Activated CD4-positive, alpha-beta T cell treated with anti-CD3 and anti-CD28 coated beads, Interleukin-2, amount 50 U/mL, for 24 hours (primary cell): ENCODE data around the gene JAK1.
"Not testable (repeated sequence)": the region's sequence is repeated elsewhere in the genome, so short reads cannot be mapped to it uniquely, and the experiment has no call there.

Experiments
- DNase-seq, 2 donors: peaks; one replicate each; pipeline ENCODE4 v3.0.0-alpha.2; 2020; ENCODE audit warnings: low read depth in 1 of 2, low spot score in 1 of 2

The JAK1 gene

GRCh38 chr1:64922336-64922735 is 44.0 kb downstream of the JAK1 start:
- no peak for DNase-seq

GRCh38 chr1:64921771-64922170 is 44.6 kb downstream of the JAK1 start:
- no peak for DNase-seq

DNA sequence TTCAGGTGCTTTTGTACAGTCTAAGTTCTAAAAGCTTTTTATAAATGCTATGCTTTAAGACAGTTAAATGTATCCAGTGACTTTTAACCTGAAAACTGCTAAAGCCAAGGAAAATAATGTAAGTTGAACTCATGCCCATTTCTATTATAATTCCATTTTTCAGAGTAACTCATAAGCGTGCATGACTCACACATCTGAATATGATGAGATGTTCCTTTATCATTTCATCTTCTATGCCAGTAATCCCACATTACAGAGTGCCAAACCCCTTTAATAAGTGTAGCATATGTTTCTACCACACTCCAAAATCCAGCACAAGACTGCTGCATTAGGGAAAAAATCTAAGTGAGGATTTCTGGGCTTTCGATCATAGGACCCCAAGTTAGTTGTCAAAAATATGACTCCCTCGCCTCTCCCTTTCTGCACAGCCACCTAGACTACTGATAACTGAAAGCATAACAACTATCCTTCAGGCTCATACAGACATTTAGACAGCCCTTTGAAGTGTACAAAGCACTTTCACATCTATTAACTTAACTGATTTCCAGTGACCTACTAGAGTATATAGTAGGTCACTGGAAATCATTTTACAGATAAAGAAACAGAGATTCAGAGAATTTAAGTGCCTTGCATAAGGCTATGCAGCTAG is 45.3 kb downstream of the JAK1 start:
- no peak for DNase-seq

- DNase-seq, result not testable (repeated sequence)
These were observed 47.2 kb downstream of the JAK1 start for GRCh38 chr1:64919120-64919519.

DNA sequence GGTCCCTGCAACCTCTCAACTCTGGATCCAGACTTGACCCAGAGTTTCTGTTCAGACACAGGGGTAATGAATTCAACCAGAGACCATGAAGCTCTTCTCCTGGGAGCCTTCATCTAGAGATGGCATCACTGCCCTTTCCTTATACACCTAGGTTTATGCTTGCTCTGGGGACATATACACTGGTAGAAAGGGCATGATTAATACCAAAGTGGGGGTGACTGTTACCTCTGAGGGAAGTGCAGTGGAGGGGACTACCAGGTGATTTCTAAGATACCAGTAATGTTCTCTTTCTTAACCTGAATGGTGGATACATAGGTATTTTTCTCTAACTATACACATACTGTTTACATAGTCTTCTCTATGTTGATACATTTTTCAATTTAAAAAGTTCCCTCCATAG is 48.4 kb downstream of the JAK1 start:
- DNase-seq, result no peak

DNA sequence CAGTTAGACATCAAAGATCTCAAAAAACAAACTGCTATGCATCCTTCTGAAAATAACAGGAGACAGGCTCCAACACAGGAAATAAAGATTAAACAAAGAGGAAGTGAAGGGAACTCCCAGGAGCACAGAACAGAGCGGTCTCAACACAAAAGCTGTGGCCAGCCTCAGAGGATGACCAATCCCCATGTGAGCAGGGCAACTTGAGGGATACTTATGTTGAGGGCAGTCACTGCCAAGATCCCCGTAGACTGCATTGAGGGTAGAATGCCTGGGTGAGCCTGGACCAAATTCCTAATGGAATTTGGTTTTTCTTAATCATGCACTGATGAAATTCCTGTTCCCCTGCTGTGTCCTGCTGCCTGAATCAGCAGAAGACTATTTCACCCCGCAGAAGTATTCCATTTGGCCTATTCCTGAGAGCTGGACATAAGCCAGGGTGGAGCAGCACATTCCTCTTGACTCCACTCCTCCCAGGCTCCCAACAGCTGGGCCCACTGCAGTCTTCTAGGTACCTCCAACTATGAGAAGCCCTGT is 49.0 kb downstream of the JAK1 start:
- DNase-seq, result no peak

DNA sequence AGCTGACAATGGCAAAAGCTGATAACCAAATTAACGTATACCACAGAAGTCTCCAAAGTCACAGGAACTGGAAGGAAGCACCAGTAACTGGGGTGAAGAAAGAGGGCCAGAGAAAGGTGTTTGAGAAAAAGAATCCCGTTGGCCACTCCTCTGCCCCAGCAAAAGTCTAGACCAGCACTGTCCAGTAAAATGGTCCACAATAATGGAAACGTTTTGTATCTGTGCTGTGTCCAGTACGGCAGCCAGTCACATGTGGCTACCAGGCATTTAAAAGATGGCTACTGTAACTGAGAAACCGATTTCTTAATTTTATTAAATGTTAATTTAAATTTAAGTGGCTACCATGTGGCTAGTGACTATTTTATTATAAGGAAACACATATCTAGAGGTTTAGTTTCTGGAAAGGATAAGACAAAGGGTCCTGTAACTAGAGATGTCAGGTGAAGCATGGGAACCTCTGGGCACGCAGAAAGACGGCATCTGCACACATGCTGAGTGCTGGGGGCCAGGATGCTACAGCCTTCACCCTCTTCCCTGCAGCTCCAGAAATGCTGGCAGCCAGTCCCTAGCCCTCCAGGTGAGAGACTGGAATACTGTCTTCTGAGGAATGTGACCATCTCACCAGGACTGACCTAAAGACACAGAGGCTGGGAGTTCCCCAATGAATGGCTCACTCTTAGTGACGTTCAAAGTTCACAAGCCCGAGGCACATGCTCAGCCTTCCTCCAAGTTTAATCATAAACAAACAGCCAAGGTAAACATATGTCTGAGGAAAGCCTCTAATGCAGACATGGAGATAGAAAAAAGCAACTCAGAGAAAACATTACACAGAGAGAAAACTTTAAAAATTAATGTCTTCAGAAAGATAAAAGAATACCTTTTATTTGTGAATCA is 50.7 kb downstream of the JAK1 start:
- no peak for DNase-seq

- no peak for DNase-seq
These were observed 52.9 kb downstream of the JAK1 start for GRCh38 chr1:64913361-64914015.

- no peak for DNase-seq
These were observed 54.2 kb downstream of the JAK1 start for GRCh38 chr1:64912191-64912590.

DNA sequence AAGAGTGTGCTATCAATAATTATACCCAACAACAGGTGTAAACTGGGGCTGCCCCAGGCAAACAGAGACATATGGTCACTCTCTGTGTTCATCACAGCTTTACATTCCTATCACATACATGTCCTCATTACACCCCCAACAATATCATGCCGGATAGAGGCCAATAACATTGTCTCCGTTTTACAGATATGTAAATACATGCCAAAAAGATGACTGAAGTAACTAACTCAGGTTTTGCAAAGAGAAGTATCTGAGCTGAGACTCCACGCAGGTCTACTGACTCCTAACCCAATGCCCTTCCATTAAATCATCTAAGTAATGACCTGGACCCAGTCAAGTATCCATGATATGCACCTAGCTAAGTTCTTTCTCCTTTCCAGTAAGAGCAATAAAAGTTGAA is 55.0 kb downstream of the JAK1 start:
- DNase-seq, result no peak

GRCh38 chr1:64909031-64909430 is 57.3 kb downstream of the JAK1 start:
- no peak for DNase-seq

DNA sequence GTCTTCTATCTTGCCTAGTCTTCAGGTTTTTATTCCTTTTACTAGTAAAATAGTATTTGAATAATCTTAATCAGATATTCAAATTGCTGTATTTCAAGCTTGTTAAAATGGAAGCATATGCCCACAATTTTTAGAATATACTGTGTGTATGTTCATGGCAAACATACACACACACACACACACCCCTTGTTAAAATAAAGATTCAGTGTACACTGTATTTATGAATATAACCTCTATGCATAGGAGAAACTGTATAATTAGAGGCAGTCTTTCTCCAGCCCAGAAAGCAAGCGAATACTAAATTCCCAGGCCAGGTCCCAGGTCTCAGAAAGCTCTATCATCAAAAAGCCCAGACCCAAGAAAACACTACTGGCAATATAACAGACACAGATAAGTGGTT is 57.8 kb downstream of the JAK1 start:
- DNase-seq, result no peak

DNA sequence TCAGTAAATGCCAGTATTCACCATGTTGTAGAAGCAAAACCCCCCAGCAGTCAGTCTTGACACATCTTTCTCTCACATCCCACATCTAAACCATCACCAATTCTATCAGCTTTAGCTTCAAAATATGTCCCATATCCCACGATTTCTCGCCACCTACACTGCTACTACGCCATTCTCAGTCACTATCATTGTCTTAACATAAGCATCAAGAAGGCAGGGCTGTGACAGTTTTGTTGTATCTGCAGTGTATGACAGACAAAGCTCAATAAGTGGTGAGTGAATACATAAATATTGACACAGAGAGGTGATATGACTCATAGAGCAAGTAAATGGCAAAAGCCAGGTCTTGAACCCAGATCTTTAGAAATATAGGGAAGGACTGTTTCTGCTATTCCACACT is 59.9 kb downstream of the JAK1 start:
- peak in 1 of 2 donors; percentile 34 for DNase-seq

DNA sequence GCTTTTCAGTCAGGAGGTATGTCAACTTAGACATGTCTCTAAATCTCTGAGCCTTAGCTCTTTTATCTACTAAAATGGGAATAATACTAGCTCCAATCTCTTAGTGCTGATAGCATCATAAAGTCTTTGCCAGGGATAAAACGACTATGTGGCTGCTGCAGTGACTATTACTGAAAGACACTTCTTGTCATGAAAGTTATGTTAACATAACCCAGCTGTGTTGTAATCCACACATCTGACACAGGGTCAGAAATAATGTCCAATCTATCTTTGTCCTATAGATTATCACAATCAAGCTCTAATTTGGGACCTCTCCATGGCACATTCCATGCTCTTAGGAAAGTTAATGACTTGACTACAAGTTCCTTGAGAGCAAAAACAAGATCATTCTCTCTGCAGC is 62.8 kb downstream of the JAK1 start:
- no peak for DNase-seq

GRCh38 chr1:64901663-64902062 is 64.7 kb downstream of the JAK1 start:
- no peak for DNase-seq

DNA sequence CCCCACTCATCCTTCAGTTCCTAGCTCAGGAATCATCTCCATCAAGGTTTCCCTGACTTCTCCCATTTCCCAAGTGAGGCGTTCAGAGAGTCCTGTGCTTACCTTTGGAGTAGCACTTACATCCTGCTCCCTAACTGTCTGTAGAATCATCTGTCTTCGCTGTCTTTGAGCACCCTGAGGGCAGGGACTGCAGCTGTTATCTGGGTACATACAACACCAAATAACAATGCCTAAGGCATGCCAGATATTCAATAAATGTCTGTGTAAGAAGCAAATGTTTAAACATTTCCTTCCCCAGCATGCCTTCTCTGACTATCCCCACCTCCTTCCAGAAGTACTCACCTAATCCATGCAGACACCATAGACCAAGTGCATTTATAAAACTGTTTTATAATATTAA is 65.4 kb downstream of the JAK1 start:
- no peak for DNase-seq

DNA sequence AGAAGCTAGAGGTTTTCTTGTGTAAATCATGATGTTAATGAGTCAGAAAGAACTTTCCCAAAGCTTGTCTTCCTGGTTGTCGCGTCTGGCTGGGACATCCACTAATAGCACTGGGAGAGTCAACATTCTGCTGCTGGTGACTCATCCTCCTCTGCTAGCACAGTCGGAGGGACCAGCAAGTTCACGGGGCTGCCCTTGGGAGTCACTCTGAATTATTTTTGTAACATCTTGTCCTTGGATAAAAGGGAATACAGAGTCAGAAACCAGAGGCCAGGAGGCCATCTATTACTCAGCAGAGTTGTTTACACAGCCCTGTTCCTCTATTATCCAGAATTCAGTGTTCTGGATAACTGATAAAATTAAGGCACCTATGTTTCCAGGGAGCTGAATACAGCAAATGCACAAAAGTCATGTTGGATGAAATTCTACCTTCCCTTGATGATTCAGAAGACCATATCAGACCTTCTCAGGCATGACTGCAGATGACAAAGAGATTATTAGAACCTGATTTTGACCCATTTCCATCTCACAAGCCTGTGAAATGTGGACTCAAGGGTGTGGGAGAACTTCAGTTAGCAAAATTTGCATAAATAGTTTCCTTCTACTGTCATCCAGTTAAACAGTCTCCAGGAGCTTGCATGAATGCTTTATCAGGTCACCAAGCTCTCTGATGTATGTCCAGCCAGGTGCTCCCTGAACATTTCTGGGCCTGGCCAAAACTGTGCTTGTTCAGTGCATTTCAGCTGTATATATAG is 68.1 kb downstream of the JAK1 start:
- DNase-seq, result no peak

GRCh38 chr1:64896551-64896950 is 69.8 kb downstream of the JAK1 start:
- no peak for DNase-seq

DNA sequence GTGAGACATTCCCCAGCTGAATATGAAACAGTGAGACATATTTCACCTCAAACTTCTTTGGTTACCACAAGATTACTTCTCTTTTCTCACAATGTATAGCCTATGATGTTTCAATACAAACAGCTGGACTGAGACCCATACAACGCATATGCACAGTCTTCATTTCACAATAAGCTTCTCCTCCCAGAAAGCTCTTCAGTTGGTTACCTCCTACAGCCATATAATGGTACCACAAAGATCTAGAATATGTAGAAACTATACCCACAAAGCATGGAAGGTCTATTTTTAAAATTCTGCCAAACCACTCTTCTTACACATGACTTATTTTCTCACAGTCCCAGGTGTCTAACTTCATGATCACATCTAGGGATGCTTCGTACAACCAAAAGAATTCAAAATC is 70.8 kb downstream of the JAK1 start:
- no peak for DNase-seq

- DNase-seq, result no peak
These were observed 71.7 kb downstream of the JAK1 start for GRCh38 chr1:64894438-64895196.
